ENCODE measurements around the gene STMP1. TPM values are rescaled to one million over a fixed set of nuclear protein-coding genes. Genes with fewer than 3 reads are reported as not detected.

STMP1 gene
- total RNA-seq, 1 donor from 2014 or later, result 54.6 TPM

DNA sequence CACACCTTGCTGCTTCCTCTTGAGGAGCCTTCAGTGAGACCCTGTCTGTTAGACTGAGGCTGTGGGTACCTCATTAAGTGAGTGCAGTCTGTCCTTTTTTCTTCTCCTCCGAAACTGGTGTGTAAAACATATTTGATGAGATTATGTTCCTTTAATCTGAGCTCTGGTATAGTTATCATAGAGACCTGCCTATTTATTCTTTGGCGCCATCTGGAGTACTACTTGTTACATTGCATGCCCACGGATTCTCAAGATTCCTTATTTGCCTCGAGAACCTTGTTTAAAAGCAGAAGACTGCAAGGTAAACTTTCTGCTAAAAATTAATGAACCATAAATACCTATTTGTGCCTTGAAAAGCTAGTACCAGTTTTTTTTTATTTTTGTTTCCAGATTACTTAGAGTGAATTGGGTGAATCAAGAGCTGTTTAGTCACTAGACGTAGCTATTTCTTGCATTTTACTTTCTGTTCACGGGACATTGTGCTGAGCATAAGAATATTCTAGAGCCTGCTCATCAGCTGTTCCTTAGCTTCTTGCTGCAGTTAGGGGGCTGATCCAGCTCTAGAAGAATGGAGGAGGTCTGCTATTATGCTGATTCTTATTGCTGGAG, 16.9 kb upstream of the STMP1 start:
- DNase-seq, result no peak
- Mint-ChIP-seq H3K27me3 (ENCODE audit: unreplicated experiment) (no peaks in the 10 kb centered on the region), H3K9me3 (ENCODE audit: unreplicated experiment) (no peaks in the 10 kb centered on the region), H3K27ac (ENCODE audit: unreplicated experiment) (no peak overlapping the region), H3K36me3 (ENCODE audit: unreplicated experiment) (no peaks in the 10 kb centered on the region), H3K4me3 (ENCODE audit: unreplicated experiment) (no peak overlapping the region), H3K4me1 (ENCODE audit: low read depth, unreplicated experiment) (no peaks in the 10 kb centered on the region)
- TF ChIP-seq, protein P1, sequence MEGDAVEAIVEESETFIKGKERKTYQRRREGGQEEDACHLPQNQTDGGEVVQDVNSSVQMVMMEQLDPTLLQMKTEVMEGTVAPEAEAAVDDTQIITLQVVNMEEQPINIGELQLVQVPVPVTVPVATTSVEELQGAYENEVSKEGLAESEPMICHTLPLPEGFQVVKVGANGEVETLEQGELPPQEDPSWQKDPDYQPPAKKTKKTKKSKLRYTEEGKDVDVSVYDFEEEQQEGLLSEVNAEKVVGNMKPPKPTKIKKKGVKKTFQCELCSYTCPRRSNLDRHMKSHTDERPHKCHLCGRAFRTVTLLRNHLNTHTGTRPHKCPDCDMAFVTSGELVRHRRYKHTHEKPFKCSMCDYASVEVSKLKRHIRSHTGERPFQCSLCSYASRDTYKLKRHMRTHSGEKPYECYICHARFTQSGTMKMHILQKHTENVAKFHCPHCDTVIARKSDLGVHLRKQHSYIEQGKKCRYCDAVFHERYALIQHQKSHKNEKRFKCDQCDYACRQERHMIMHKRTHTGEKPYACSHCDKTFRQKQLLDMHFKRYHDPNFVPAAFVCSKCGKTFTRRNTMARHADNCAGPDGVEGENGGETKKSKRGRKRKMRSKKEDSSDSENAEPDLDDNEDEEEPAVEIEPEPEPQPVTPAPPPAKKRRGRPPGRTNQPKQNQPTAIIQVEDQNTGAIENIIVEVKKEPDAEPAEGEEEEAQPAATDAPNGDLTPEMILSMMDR (IDR thresholded peaks at IDR 0.05; ENCODE audit: partially characterized antibody, unreplicated experiment), result peak; percentile 61

DNA sequence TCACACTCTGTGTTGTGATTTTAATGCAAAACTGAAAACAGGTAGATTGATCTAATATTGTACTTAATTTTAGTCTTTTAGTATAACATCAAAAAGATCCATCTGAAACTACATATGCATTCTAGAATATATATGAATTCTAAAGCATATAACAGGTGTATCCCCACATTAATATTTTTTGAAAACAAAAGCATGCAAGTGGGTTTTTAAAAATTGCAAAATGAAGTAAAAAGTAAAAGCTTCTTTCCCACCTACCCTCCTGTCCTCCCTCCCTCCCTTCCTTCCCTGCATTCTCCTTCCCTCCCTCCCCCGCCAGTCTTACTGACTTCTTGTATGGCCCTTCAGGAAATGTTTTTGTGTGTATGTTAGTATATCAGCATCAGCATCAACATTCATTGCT, 14.6 kb upstream of the STMP1 start:
- TF ChIP-seq, protein P1 (IDR thresholded peaks at IDR 0.05; ENCODE audit: partially characterized antibody, unreplicated experiment), result no peak
- Mint-ChIP-seq H3K4me3 (ENCODE audit: unreplicated experiment) (no peak overlapping the region), H3K27ac (ENCODE audit: unreplicated experiment) (no peak overlapping the region), H3K27me3 (ENCODE audit: unreplicated experiment) (no peaks in the 10 kb centered on the region), H3K36me3 (ENCODE audit: unreplicated experiment) (no peaks in the 10 kb centered on the region), H3K4me1 (ENCODE audit: low read depth, unreplicated experiment) (no peaks in the 10 kb centered on the region), H3K9me3 (ENCODE audit: unreplicated experiment) (peaks cover 2% of the 10 kb centered on the region)
- no peak for DNase-seq

DNA sequence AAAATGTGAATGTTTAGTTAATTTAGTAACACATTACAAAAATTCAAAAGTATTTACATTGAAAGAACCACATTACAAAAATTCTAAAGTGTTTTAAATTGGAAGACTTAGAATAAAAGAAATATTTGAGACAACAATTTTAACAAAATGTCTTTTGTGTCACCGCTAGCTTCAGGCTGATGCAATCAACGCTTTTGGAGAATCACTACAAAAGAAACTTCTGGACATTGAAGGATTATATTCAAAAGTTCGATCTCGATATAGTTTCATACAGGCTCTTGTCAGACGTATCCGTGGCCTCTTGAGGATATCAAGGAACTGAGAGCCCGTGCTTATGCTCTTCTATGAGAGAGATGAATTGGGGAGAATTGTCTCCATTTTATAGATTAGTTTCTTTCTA, 14.1 kb upstream of the STMP1 start:
- Mint-ChIP-seq H3K36me3 (ENCODE audit: unreplicated experiment) (no peaks in the 10 kb centered on the region), H3K4me3 (ENCODE audit: unreplicated experiment) (no peak overlapping the region), H3K27ac (ENCODE audit: unreplicated experiment) (no peak overlapping the region), H3K4me1 (ENCODE audit: low read depth, unreplicated experiment) (no peaks in the 10 kb centered on the region), H3K27me3 (ENCODE audit: unreplicated experiment) (no peaks in the 10 kb centered on the region), H3K9me3 (ENCODE audit: unreplicated experiment) (peaks cover 2% of the 10 kb centered on the region)
- no peak for DNase-seq
- TF ChIP-seq, protein P1 (IDR thresholded peaks at IDR 0.05; ENCODE audit: partially characterized antibody, unreplicated experiment), result no peak

DNA sequence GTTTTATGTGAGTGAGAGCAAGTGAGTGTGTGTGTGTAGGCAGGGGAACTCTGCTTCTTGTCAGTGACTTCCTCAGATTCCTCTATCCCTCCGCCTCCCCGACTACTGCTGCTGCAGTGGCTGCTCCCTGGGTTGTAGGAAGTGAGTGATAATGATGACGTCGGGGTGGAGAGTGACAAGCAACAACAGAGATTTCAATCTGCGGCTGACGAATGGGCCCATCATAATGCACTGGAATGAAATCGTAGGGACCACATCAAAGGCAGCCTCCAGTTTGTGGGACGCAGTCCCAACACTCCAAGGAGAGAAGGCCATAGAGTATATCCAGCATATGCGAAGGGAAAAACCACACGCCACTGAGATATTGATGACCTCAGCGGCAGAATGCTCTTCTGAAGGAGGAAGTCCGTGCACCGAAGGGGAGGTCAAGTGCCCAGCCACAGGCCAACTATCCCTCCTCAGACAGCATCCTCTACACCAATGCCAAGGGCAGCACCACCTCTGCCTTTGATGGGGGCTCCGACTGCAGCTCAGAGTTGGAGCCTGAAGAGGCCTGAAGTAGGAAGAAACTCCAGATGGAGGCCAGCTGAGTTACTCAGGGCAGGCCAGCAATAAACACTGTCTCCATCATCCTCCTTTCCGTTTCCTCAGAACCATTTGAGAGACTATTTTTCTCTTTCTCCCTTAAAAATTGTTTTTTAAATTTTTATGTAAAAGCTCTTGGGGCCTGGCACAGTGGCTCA, 11.3 kb upstream of the STMP1 start:
- no peak for DNase-seq
- Mint-ChIP-seq H3K9me3 (ENCODE audit: unreplicated experiment) (peaks cover 2% of the 10 kb centered on the region), H3K27ac (ENCODE audit: unreplicated experiment) (no peak overlapping the region), H3K36me3 (ENCODE audit: unreplicated experiment) (no peaks in the 10 kb centered on the region), H3K4me3 (ENCODE audit: unreplicated experiment) (no peak overlapping the region), H3K4me1 (ENCODE audit: low read depth, unreplicated experiment) (no peaks in the 10 kb centered on the region), H3K27me3 (ENCODE audit: unreplicated experiment) (no peaks in the 10 kb centered on the region)
- TF ChIP-seq, protein P1 (IDR thresholded peaks at IDR 0.05; ENCODE audit: partially characterized antibody, unreplicated experiment), result no peak
